NCI-H187 (cell line): ENCODE results near the gene C7orf25.
A peak's percentile ranks its signal among the peaks of the same experiment; 100 is the strongest.
"Not testable (repeated sequence)": the region's sequence is repeated elsewhere in the genome, so short reads cannot be mapped to it uniquely, and the experiment has no call there.

Experiments
- DNase-seq, 2 experiments: peaks; one replicate each; lab custom pipeline; 2025; lab: John Stamatoyannopoulos, UW

C7orf25 gene

DNA sequence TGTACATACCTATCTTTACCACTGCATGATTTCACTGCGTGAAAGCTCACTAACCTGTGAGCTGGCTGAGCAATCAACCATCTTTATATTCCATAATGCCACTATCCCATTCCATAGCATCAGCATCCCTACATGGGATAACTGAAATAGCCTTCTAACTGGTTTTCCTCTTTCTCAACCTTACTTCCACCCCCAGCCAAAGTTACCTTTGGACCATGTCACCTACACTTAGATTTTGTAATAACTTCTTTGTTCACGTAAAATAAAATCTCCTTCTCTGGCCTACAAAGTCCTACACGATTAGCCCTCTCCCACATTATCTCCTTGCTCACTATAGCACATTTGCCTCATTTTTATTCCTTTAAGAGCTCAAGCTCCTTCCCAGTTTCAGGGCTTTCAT is 17.6 kb upstream of the C7orf25 start:
- DNase-seq = no peak

GRCh38 chr7:42928754-42929153 is 16.9 kb upstream of the C7orf25 start:
- no peak for DNase-seq

GRCh38 chr7:42926204-42926603 is 14.3 kb upstream of the C7orf25 start:
- DNase-seq = no peak

- no peak for DNase-seq
Measured at GRCh38 chr7:42925630-42926029, 13.8 kb upstream of the C7orf25 start.

GRCh38 chr7:42924223-42924838 is 12.5 kb upstream of the C7orf25 start:
- DNase-seq = no peak

DNA sequence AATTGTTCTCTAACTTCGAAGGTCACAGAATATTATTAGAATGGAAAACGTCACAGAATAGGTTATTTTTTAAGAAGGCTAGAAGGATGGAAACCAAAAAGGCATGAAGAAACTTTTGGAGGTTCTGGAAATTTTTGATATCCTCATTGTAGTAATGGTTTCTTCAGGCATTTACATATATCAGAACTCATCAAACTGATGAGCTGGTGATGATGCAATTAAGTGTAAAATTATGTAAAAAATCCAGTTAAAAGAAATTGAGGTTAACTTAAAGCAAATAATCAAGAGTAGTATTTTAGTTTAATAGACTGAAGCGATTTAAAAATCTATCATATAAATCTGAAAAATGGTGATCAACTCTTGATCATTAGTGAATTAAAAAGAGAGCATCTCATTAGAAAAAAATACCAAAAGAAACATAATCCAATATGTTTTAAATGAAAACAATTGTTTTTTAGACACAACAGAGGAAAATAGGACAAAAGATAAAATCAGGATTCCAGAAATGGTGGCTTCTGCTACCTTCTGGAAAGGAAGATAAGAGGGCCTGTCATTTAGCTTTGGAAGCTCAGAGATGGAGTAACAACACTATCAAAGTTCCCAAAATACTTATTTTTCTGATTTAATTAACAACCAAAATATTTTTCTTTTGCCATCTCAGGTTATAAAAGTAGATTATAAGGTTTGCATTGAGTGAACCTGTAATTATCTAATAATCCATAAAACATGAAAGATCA is 10.3 kb upstream of the C7orf25 start:
- no peak for DNase-seq

DNA sequence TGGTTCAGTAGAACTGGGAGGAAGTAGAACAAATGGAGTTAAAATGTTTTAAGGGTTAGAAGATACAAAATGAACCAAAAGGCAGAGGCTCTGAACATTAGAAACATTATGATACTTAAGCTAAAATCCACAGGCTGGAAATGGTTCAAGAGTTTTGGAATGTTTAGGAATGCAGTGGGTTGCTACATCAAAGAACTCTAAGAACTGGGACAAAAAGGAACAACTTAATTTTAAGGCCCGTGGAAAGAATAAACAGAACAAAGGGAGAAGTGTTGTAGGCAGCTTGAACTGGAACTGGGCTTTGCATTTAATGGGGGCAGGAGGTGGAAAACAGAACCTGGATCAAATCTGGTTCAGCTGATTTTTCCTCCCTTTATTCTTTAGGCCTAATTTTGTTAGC is 3.5 kb upstream of the C7orf25 start:
- DNase-seq = no peak

GRCh38 chr7:42914421-42915045 is 2.7 kb upstream of the C7orf25 start:
- no peak for DNase-seq

DNA sequence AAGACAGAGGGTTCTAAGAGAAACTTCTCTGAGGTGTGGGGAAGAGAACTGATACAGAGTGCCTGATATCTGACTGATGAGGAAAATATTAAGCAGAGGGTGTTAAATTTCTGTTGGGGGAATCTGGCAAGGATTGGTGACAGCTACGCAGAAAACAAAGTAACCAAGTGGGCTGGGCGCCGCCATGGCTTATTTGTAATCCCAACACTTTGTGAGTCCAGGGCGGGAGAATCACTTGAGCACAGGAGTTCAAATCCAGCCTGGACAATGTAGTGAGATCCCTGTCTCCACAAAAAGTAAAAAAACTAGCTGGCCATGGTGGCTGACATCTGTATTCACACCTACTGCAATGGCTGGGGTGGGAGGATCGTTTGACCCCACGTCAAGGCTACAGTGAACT is 2.1 kb upstream of the C7orf25 start:
- DNase-seq = no peak

DNA sequence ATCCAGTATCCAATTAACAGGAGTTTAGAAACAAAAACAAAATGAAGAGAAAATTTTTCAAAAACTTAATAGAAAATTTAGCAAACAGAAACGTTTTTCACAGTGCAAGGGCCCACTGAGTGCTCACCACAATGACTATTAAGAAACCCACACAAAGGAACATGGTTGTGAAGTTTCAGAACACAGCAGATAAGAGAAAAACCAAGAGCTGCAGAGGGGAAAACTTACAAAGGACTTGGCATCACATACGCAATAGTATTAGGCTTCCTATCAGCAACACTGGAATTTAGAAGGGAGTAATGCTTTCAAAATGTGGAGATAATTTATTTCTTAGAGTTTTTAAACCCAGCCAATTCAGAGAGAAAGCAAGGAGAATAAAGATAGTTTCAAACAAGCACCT is 1.7 kb upstream of the C7orf25 start:
- no peak for DNase-seq

DNA sequence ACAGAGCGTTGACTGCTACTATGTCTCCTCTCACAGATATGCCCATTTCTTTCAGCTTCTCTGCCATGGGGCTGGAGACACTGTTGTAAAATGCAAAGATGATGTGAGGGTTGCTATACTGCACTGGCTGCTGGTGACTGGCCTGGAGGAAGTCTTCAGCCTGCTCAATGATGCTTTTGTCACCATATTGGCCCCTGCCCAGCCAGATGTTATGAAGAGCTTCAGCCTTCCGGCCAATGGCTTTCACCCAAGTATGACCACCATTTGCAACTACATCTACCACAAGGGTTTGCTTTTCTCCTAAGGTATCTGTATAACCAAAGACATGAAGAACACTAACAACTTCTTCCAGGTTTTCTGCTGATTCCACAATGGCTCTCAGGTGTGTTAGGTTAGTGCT is 1.6 kb downstream of the C7orf25 start:
- no peak for DNase-seq

DNA sequence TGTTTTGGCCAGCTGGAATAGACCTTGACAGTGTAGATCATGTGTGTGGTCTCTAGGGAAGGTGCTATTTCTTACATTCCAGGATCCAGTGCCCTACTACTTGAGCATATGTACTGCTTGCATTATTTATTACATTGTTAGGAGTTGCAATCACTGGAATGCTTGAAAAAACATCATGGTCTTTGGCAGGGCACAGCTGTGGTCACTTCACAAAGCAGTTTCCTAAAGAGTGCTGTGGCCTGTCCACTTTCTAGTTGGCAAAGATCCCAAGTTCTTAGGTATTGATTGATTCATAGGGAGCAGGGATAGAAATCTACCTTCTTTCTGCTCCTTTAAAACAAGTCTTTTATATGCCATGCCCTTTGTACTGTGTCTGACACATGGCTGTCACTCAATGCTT is 4.6 kb downstream of the C7orf25 start:
- no peak for DNase-seq

GRCh38 chr7:42906181-42906580 is 5.7 kb downstream of the C7orf25 start:
- no peak for DNase-seq

- DNase-seq = no peak
Measured at GRCh38 chr7:42902331-42902730, 9.5 kb downstream of the C7orf25 start.

GRCh38 chr7:42900842-42901241 is 11.0 kb downstream of the C7orf25 start:
- no peak for DNase-seq

DNA sequence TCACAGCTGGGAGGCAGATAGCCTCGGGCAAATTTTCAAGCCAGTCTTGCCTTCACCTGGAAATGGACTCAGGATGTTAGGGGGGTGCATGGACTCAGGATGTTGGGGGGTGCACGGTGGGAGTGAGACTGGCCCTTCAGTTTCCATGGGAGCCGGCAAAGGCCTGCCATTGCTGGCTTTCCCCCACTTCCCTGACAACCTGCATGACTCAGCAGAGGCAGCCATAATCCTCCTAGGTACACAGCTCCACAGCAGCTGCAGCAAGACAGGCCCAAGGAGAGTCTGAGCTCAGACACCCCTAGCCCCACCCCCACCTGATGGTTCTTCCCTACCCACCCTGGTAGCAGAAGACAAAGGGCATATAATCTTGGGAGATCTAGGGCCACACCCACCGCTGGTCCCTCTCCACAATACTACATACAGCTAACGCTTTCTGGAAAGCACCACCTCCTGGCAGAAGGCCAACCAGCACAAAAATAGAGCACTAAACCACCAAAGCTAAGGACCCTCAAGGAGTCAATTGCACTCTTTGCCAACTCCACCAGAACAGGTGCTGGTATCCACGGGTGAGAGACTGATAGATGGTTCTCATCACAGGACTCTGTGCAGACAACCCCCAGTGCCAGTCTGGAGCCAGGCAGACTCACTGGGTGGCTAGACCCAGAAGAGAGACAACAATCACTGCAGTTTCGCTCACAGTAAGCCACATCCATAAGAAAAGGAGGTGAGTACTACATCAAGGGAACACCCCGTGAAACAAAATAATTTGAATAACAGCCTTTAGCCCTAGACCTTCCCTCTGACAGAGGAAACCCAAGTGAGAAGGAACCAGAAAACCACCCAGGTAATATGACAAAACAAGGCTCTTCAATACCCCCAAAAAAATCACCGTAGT is 18.3 kb downstream of the C7orf25 start:
- peak; percentile 91 for DNase-seq

- no peak for DNase-seq
Measured at GRCh38 chr7:42886893-42887505, 24.9 kb downstream of the C7orf25 start.

DNA sequence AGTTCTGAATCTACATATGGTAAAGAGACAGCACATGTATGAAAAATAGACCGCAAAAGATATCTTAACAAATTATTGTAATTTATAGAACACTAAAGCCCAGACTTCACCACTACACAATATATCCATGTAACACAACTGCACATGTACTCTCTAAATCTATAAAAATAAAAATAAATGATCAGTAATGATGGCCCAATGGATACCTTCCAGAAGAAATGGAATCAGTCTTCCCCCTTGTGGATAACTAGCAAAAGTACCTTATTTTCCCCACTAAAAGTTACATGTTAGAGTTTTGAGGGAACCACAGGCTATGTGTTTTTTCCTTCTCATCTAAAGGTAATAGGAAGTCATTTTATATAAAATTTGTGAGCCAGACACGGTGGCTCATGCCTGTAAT is 25.7 kb downstream of the C7orf25 start:
- DNase-seq = no peak

DNA sequence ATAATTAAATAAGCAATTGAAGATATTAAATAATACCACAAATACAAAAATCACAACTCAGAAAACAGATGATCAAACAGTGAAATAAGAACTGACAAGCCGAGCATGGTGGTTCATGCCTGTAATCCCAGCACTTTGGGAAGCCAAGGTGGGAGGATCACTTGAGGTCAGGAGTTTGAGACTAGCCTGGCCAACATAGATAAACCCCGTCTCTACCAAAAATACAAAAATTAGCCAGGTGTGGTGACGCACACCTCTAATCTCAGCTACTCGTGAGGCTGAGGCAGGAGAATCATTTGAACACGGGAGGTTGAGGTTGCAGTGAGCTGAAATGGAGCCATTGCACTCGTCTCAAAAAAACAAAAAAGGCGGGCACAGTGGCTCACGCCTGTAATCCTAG is 26.7 kb downstream of the C7orf25 start:
- DNase-seq = not testable (repeated sequence)

GRCh38 chr7:42883950-42884349 is 27.9 kb downstream of the C7orf25 start:
- DNase-seq = no peak

DNA sequence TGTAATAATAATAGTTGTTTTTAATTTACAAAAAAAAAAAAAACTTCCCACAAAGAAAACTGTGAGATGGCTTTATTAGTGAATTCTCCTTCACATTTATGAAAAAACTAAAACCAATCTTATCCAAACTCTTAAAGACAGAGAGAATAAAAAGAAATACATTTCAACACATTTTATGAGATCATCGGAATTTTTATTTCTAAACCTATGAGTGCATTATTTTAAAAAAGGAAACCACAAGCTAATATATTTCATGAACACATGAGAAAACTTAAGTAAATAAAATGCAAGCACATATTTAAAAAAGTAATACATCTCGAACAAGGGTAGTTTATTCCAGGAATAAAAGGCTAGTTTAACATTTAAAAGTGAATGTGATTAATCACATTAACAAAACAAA is 31.5 kb downstream of the C7orf25 start:
- no peak for DNase-seq

- no peak for DNase-seq
Measured at GRCh38 chr7:42878303-42878702, 33.6 kb downstream of the C7orf25 start.
